Mesendoderm (in vitro differentiated cells): ENCODE measurements around the gene UROD.
"Not testable (repeated sequence)": the region's sequence is repeated elsewhere in the genome, so short reads cannot be mapped to it uniquely, and the experiment has no call there.

Experiments used
- DNase-seq: peaks from one replicate; pipeline ENCODE4 v3.0.0; 2013
- H2AK5ac ChIP-seq: 2 replicates; pipeline ENCODE4 v1.6.1; 2013; ENCODE audit warnings: low read length, inconsistent platforms
- H2BK120ac ChIP-seq: 2 replicates; pipeline ENCODE4 v1.6.1; 2013; ENCODE audit warnings: low read depth, mild to moderate bottlenecking, low read length, moderate library complexity, mixed read lengths
- H2BK15ac ChIP-seq: replicated peaks from 2 replicates; pipeline ENCODE4 v1.6.1; 2013; ENCODE audit warnings: low read depth, mild to moderate bottlenecking, moderate library complexity
- H2BK5ac ChIP-seq: 2 replicates; pipeline ENCODE4 v1.6.1; 2013; ENCODE audit warnings: low read length, inconsistent platforms
- H3K18ac ChIP-seq: 2 replicates; pipeline ENCODE4 v1.6.1; 2013; ENCODE audit warnings: mild to moderate bottlenecking, low read length, mixed read lengths
- H3K23ac ChIP-seq: one replicate; pipeline ENCODE4 v1.6.1; 2013; ENCODE audit warnings: low read length
- H3K27ac ChIP-seq: 2 replicates; pipeline ENCODE4 v1.5.1; 2013; ENCODE audit warnings: low read depth, mild to moderate bottlenecking, inconsistent platforms, low read length, moderate library complexity
- H3K27me3 ChIP-seq: 2 replicates; pipeline ENCODE4 v1.6.1; 2013; ENCODE audit warnings: low read length, control low read depth, mild to moderate bottlenecking, inconsistent platforms; ENCODE audit not compliant: insufficient read depth, poor library complexity
- H3K36me3 ChIP-seq: 2 replicates; pipeline ENCODE4 v1.6.1; 2013; ENCODE audit warnings: low read length, inconsistent platforms; ENCODE audit not compliant: control insufficient read depth, insufficient read depth
- H3K4ac ChIP-seq: one replicate; pipeline ENCODE4 v1.6.1; 2013; ENCODE audit warnings: low read depth, mild to moderate bottlenecking, low read length, moderate library complexity
- H3K4me1 ChIP-seq: 2 replicates; pipeline ENCODE4 v1.6.1; 2013; ENCODE audit warnings: low read depth, low read length, inconsistent platforms; ENCODE audit not compliant: control insufficient read depth
- H3K4me2 ChIP-seq: 2 replicates; pipeline ENCODE4 v1.6.1; 2013; ENCODE audit warnings: low read length
- H3K4me3 ChIP-seq: 2 replicates; pipeline ENCODE4 v1.5.1; 2013; ENCODE audit warnings: mild to moderate bottlenecking, low read length
- H3K56ac ChIP-seq: one replicate; pipeline ENCODE4 v1.6.1; 2013; ENCODE audit warnings: low read length
- H3K79me1 ChIP-seq: 2 replicates; pipeline ENCODE4 v1.6.1; 2013; ENCODE audit warnings: low read length, inconsistent platforms
- H3K79me2 ChIP-seq: 2 replicates; pipeline ENCODE4 v1.6.1; 2013; ENCODE audit warnings: mild to moderate bottlenecking, low read length; ENCODE audit not compliant: control insufficient read depth, insufficient read depth
- H3K9ac ChIP-seq: 2 replicates; pipeline ENCODE4 v1.6.1; 2013; ENCODE audit warnings: low read length, inconsistent platforms
- H4K5ac ChIP-seq: one replicate; pipeline ENCODE4 v1.6.1; 2013; ENCODE audit warnings: low read length
- H4K8ac ChIP-seq: one replicate; pipeline ENCODE4 v1.6.1; 2013; ENCODE audit warnings: low read depth, mild to moderate bottlenecking, control low read depth, low read length, moderate library complexity
- WGBS: extraction: QIAGEN DNeasy Blood & Tissue Kit; methylation state at CpG from one replicate; pipeline ENCODE4 v1.1.7; 2013; ENCODE audit warnings: low lambda C conversion rate, missing lambda C conversion rate; ENCODE audit not compliant: insufficient coverage; ENCODE audit errors: extremely low coverage; 5-methylcytosine and 5-hydroxymethylcytosine counted together

The UROD gene

GRCh38 chr1:45051005-45051772, 39.1 kb downstream of the UROD start:
- no peak overlapping the region for H3K4me3 ChIP-seq
- no peak overlapping the region for H4K5ac ChIP-seq
- no peaks in the 10 kb centered on the region for H3K79me2 ChIP-seq
- no peak overlapping the region for H3K9ac ChIP-seq
- H3K79me1 ChIP-seq: no peaks in the 10 kb centered on the region
- no peaks in the 10 kb centered on the region for H3K36me3 ChIP-seq
- H3K18ac ChIP-seq: no peak overlapping the region
- no peak overlapping the region for H2AK5ac ChIP-seq
- no peak overlapping the region for H3K23ac ChIP-seq
- H3K27ac ChIP-seq: no peak overlapping the region
- H2BK15ac ChIP-seq: no peak overlapping the region
- no peak overlapping the region for H3K56ac ChIP-seq
- DNase-seq: no peak
- H3K4me2 ChIP-seq: no peak overlapping the region
- H4K8ac ChIP-seq: no peak overlapping the region
- H2BK120ac ChIP-seq: no peak overlapping the region
- H3K4me1 ChIP-seq: no peaks in the 10 kb centered on the region
- WGBS: no CpG with 5 or more reads among the region's 2 CpGs
- no peak overlapping the region for H3K4ac ChIP-seq
- no peaks in the 10 kb centered on the region for H3K27me3 ChIP-seq
- no peak overlapping the region for H2BK5ac ChIP-seq

- Histone ChIP-seq H3K4me2 (no peak overlapping the region), H3K27me3 (no peaks in the 10 kb centered on the region), H3K4ac (no peak overlapping the region), H3K18ac (no peak overlapping the region), H2AK5ac (no peak overlapping the region), H3K56ac (no peak overlapping the region), H4K5ac (no peak overlapping the region), H3K36me3 (peaks cover 2% of the 10 kb centered on the region), H2BK120ac (no peak overlapping the region), H3K4me1 (no peaks in the 10 kb centered on the region), H3K9ac (no peak overlapping the region), H3K23ac (no peak overlapping the region), H3K79me2 (no peaks in the 10 kb centered on the region), H3K27ac (no peak overlapping the region), H4K8ac (no peak overlapping the region), H2BK15ac (no peak overlapping the region), H3K4me3 (no peak overlapping the region), H2BK5ac (no peak overlapping the region), H3K79me1 (no peaks in the 10 kb centered on the region)
- no CpG with 5 or more reads among the region's 1 CpG for WGBS
- no peak for DNase-seq
Observed at GRCh38 chr1:45057542-45057941, 45.5 kb downstream of the UROD start.

GRCh38 chr1:45059829-45060228, 47.8 kb downstream of the UROD start:
- H3K23ac ChIP-seq: no peak overlapping the region
- H4K5ac ChIP-seq: no peak overlapping the region
- no peaks in the 10 kb centered on the region for H3K4me1 ChIP-seq
- no peak overlapping the region for H3K4me3 ChIP-seq
- H2BK15ac ChIP-seq: no peak overlapping the region
- H4K8ac ChIP-seq: no peak overlapping the region
- no peak overlapping the region for H3K56ac ChIP-seq
- H3K79me2 ChIP-seq: no peaks in the 10 kb centered on the region
- H3K36me3 ChIP-seq: peaks cover 2% of the 10 kb centered on the region
- no peak overlapping the region for H3K27ac ChIP-seq
- no peak overlapping the region for H3K4ac ChIP-seq
- WGBS: no CpG with 5 or more reads among the region's 2 CpGs
- H3K4me2 ChIP-seq: no peak overlapping the region
- H2BK5ac ChIP-seq: no peak overlapping the region
- H2AK5ac ChIP-seq: no peak overlapping the region
- DNase-seq: no peak
- H3K18ac ChIP-seq: no peak overlapping the region
- no peaks in the 10 kb centered on the region for H3K27me3 ChIP-seq
- no peak overlapping the region for H3K9ac ChIP-seq
- no peaks in the 10 kb centered on the region for H3K79me1 ChIP-seq
- no peak overlapping the region for H2BK120ac ChIP-seq

DNA sequence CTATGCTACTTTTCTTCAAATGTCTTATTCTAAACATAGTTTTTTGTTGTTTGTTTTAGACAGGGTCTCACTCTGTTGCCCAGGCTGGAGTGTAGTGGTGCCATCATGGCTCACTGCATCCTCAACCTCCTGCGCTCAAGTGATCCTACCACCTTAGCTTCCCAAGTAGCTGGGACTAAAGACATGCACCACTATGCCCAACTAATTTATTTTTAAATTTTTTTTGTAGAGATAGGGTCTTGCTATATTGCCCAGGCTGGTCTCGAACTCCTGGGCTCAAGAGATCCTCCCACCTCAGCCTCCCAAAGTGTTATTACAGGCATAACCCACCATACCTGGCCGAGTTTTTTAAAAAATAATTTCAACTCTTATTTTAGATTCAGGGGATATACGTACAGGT, 50.4 kb downstream of the UROD start:
- not testable (repeated sequence) for H3K23ac ChIP-seq, H3K4me1 ChIP-seq, H2AK5ac ChIP-seq, H3K18ac ChIP-seq, H3K27me3 ChIP-seq, DNase-seq, H2BK120ac ChIP-seq, H3K56ac ChIP-seq, H3K9ac ChIP-seq, H3K27ac ChIP-seq, H2BK5ac ChIP-seq, H3K4ac ChIP-seq, H3K4me3 ChIP-seq, H3K79me1 ChIP-seq, H4K8ac ChIP-seq, H3K79me2 ChIP-seq, H2BK15ac ChIP-seq, H3K36me3 ChIP-seq, H3K4me2 ChIP-seq, H4K5ac ChIP-seq
- no CpG with 5 or more reads among the region's 4 CpGs for WGBS

GRCh38 chr1:45065083-45065482, 53.0 kb downstream of the UROD start:
- H3K4ac ChIP-seq: no peak overlapping the region
- no CpG with 5 or more reads among the region's 2 CpGs for WGBS
- no peaks in the 10 kb centered on the region for H3K4me1 ChIP-seq
- no peak overlapping the region for H3K27ac ChIP-seq
- H3K18ac ChIP-seq: no peak overlapping the region
- DNase-seq: no peak
- no peak overlapping the region for H2BK5ac ChIP-seq
- no peaks in the 10 kb centered on the region for H3K27me3 ChIP-seq
- H3K79me2 ChIP-seq: no peaks in the 10 kb centered on the region
- H3K4me2 ChIP-seq: no peak overlapping the region
- H4K5ac ChIP-seq: no peak overlapping the region
- no peak overlapping the region for H4K8ac ChIP-seq
- no peak overlapping the region for H3K9ac ChIP-seq
- H2BK120ac ChIP-seq: no peak overlapping the region
- H3K36me3 ChIP-seq: no peaks in the 10 kb centered on the region
- H3K79me1 ChIP-seq: no peaks in the 10 kb centered on the region
- no peak overlapping the region for H2AK5ac ChIP-seq
- no peak overlapping the region for H3K4me3 ChIP-seq
- H3K56ac ChIP-seq: no peak overlapping the region
- H3K23ac ChIP-seq: no peak overlapping the region
- no peak overlapping the region for H2BK15ac ChIP-seq
